Osteoblast (primary cell): Measurements from ENCODE around the gene MRGPRG. TPM values are rescaled to one million over a fixed set of nuclear protein-coding genes. Genes with fewer than 3 reads are reported as not detected.

ENCODE experiments used
- DNase-seq: peaks from one replicate; pipeline ENCODE4 v3.0.0; 2011; ENCODE audit warnings: low spot score, mixed read lengths; ENCODE audit not compliant: insufficient read length; ENCODE audit errors: missing footprints
- H2AFZ ChIP-seq: 2 replicates; pipeline ENCODE4 v1.6.0; 2011; ENCODE audit warnings: mild to moderate bottlenecking, low read length
- H3K27ac ChIP-seq: 2 replicates; pipeline ENCODE4 v1.5.1; 2011; ENCODE audit warnings: mild to moderate bottlenecking, low read depth, low read length, moderate library complexity
- H3K27me3 ChIP-seq: 2 replicates; pipeline ENCODE4 v1.6.0; 2012; ENCODE audit warnings: mild to moderate bottlenecking, control low read depth, inconsistent platforms, low read length, moderate library complexity; ENCODE audit not compliant: insufficient read depth
- H3K36me3 ChIP-seq: 2 replicates; pipeline ENCODE4 v1.5.1; 2011; ENCODE audit warnings: mild to moderate bottlenecking, low read length, control low read depth, moderate library complexity; ENCODE audit not compliant: insufficient read depth
- H3K4me1 ChIP-seq: 2 replicates; pipeline ENCODE4 v1.5.1; 2011; ENCODE audit warnings: mild to moderate bottlenecking, low read length, control low read depth, moderate library complexity; ENCODE audit not compliant: insufficient read depth
- H3K4me2 ChIP-seq: 2 replicates; pipeline ENCODE4 v1.6.0; 2011; ENCODE audit warnings: mild to moderate bottlenecking, low read length; ENCODE audit not compliant: insufficient read depth
- H3K4me3 ChIP-seq: fragments of 200-600 bp; sonication (generic); 3 replicates; pipeline ENCODE4 v1.5.1; 2012; ENCODE audit warnings: mild to moderate bottlenecking, low read length, inconsistent platforms; ENCODE audit not compliant: insufficient read depth
- H3K79me2 ChIP-seq: 2 replicates; pipeline ENCODE4 v1.6.0; 2012; ENCODE audit warnings: mild to moderate bottlenecking, low read length, control low read depth, inconsistent platforms; ENCODE audit not compliant: insufficient read depth
- H3K9me3 ChIP-seq: 2 replicates; pipeline ENCODE4 v1.5.1; 2011; ENCODE audit warnings: low read depth, low read length, control low read depth
- H4K20me1 ChIP-seq: 2 replicates; pipeline ENCODE4 v1.6.0; 2012; ENCODE audit warnings: mild to moderate bottlenecking, low read length, control low read depth; ENCODE audit not compliant: insufficient read depth
- total RNA-seq: library from RNA; depleted of rRNA; stranded (reverse); fragments of >200 nt; gene quantifications from 2 replicates; pipeline ENCODE4 v1.2.3, GENCODE V29; 2012
- TF ChIP-seq, protein P1 (sequence below): IDR thresholded peaks from 2 replicates; pipeline ENCODE4 v1.5.1; 2011; ENCODE audit warnings: mild to moderate bottlenecking, low read depth, low read length, moderate library complexity; ENCODE audit errors: extremely low read depth

MRGPRG gene
- total RNA-seq, 1 donor: not detected

DNA sequence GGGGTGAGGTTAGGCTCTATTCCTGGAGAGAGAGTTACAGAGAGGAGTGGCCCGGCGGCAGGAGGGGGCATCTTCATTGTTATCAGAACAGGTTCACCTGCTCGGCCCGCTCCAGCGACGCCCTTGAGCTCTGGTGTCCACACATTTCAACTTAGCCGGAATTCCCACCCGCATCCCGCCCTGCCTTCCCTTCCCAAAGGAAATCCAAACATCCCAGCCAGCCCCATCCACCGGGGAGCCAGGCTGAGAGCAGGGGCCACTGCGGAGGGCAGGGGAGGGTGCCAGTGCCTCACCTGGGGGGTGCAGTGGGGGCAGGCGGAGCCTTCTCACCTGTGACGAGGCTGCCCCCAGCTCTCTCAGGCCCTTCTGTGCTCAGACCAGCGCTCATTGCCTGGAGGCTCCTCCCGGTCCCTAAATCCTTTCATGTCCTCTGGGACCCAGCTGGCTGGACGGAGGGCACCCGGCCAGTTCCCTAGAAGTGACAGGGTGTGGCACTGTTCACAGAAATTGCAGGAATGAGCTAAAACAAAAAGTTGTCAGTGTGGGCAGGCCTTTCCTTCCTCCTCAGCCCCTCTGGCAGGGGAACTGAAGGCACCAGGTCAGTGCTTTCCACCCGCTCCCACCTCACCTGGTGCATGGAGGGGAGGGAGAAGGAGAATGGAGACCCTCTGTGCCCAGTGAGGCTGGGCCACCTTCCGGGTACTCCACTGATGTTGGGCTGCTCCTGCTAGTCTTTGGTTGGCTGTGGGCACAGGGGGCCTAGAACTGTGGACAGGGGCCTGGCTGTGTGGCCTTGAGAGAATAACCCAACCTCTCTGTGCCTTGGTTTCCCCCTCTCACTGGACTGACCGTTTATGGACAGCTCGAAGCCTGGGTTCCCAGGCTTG is 2.2 kb upstream of the MRGPRG start:
- Histone ChIP-seq H3K4me2 (no peak overlapping the region), H3K27me3 (peaks cover 32% of the 10 kb centered on the region), H3K79me2 (no peaks in the 10 kb centered on the region), H3K36me3 (no peaks in the 10 kb centered on the region), H2AFZ (no peak overlapping the region), H3K4me1 (no peaks in the 10 kb centered on the region), H3K9me3 (no peaks in the 10 kb centered on the region), H3K4me3 (no peak overlapping the region), H4K20me1 (no peaks in the 10 kb centered on the region), H3K27ac (no peak overlapping the region)
- TF ChIP-seq, protein P1, sequence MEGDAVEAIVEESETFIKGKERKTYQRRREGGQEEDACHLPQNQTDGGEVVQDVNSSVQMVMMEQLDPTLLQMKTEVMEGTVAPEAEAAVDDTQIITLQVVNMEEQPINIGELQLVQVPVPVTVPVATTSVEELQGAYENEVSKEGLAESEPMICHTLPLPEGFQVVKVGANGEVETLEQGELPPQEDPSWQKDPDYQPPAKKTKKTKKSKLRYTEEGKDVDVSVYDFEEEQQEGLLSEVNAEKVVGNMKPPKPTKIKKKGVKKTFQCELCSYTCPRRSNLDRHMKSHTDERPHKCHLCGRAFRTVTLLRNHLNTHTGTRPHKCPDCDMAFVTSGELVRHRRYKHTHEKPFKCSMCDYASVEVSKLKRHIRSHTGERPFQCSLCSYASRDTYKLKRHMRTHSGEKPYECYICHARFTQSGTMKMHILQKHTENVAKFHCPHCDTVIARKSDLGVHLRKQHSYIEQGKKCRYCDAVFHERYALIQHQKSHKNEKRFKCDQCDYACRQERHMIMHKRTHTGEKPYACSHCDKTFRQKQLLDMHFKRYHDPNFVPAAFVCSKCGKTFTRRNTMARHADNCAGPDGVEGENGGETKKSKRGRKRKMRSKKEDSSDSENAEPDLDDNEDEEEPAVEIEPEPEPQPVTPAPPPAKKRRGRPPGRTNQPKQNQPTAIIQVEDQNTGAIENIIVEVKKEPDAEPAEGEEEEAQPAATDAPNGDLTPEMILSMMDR: no peak
- DNase-seq: peak; percentile 87

DNA sequence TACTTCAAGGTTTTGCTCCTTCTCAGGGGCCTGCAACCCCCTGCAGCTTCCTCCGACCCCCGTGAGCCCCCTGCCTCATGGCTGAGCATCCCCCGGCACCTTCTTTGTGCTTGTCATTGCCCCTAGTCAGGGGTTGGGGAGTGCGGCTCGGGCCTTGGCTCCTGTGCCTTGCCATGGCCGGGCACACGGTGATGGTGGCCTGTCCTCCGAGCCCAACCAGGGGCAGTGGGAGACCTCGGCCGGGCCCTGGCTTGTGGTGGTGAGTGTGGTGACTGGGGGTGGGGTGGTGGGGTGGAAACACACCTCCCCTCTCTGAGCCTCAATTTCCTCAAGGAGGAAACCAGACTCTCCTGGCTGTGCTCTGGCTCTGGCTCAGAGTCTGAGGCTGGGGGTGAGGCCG is 1.5 kb upstream of the MRGPRG start:
- no peaks in the 10 kb centered on the region for H4K20me1 ChIP-seq
- H3K4me3 ChIP-seq: no peak overlapping the region
- H3K4me1 ChIP-seq: no peaks in the 10 kb centered on the region
- DNase-seq: peak; percentile 81
- no peaks in the 10 kb centered on the region for H3K36me3 ChIP-seq
- H3K27ac ChIP-seq: no peak overlapping the region
- H3K4me2 ChIP-seq: no peak overlapping the region
- H3K79me2 ChIP-seq: no peaks in the 10 kb centered on the region
- H3K27me3 ChIP-seq: peaks cover 32% of the 10 kb centered on the region
- no peaks in the 10 kb centered on the region for H3K9me3 ChIP-seq
- H2AFZ ChIP-seq: no peak overlapping the region
- TF ChIP-seq, protein P1: no peak

DNA sequence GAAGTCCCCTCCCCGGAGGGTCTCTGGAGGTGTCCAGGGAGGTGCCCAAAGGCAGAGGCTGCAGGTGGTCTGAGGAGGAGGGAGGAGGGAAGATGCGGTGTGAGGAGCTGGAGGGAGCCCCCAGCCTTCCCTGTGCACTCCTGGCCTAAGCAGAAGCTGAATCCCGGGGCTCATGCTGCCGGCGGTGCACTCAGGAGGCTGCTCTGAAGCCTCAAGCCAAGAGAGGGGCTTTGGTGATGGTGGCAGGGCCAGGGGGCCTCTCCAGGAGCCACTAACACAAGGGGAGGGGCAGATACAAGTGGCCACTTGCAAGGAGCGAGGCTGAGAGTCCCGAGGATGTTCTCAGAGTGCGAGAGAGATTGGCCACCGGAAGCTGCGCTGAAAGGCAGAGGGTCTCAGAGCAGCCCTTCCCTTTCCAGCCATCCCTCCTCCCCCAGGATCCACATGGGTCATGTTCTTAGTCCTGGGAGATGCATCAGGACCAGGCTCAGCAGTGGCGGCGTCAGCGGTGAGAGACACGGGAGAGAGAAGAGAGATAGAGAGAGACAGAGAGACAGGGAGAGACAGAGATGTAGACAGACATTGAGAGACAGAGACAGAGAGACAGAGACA is 774 bp upstream of the MRGPRG start:
- Histone ChIP-seq H3K27me3 (peaks cover 31% of the 10 kb centered on the region), H3K79me2 (no peaks in the 10 kb centered on the region), H3K36me3 (no peaks in the 10 kb centered on the region), H3K4me2 (no peak overlapping the region), H3K27ac (no peak overlapping the region), H3K4me3 (no peak overlapping the region), H2AFZ (no peak overlapping the region), H3K4me1 (no peaks in the 10 kb centered on the region), H4K20me1 (no peaks in the 10 kb centered on the region), H3K9me3 (no peaks in the 10 kb centered on the region)
- DNase-seq: peak; percentile 80
- TF ChIP-seq, protein P1: no peak

GRCh38 chr11:3217818-3218482 is 663 bp downstream of the MRGPRG start:
- no peaks in the 10 kb centered on the region for H3K36me3 ChIP-seq
- no peak overlapping the region for H3K4me2 ChIP-seq
- H3K9me3 ChIP-seq: no peaks in the 10 kb centered on the region
- TF ChIP-seq, protein P1: no peak
- no peaks in the 10 kb centered on the region for H3K79me2 ChIP-seq
- H3K4me1 ChIP-seq: no peaks in the 10 kb centered on the region
- H3K4me3 ChIP-seq: no peak overlapping the region
- peak; percentile 76 for DNase-seq
- H2AFZ ChIP-seq: no peak overlapping the region
- H3K27me3 ChIP-seq: peaks cover 18% of the 10 kb centered on the region
- no peak overlapping the region for H3K27ac ChIP-seq
- H4K20me1 ChIP-seq: no peaks in the 10 kb centered on the region
